ENCODE results near the gene ROPN1. TPM values are rescaled to one million over a fixed set of nuclear protein-coding genes. Genes with fewer than 3 reads are reported as not detected.

Gene ROPN1
- total RNA-seq, 1 donor from 2014 or later, result not detected

- H3K9me3 Mint-ChIP-seq (ENCODE audit: low read depth), result no peaks in the 10 kb centered on the region
- H3K27me3 Mint-ChIP-seq, result peaks cover 6% of the 10 kb centered on the region
- peaks cover 9% of the 10 kb centered on the region for H3K4me1 Mint-ChIP-seq (ENCODE audit: low read depth)
- H3K36me3 Mint-ChIP-seq (ENCODE audit: insufficient read depth), result no peaks in the 10 kb centered on the region
- H3K27ac Mint-ChIP-seq, result peak overlapping the region; percentile 99
- H3K4me3 Mint-ChIP-seq (ENCODE audit: low read depth), result peak overlapping the region; percentile 96
- no peak for TF ChIP-seq CTCF (IDR thresholded peaks at IDR 0.05; ENCODE audit: unreplicated experiment)
- DNase-seq (ENCODE audit: low spot score, unreplicated experiment), result no peak
Measured at GRCh38 chr3:123961508-123961856, 30.4 kb downstream of the ROPN1 start.

GRCh38 chr3:123960781-123961507 lies 31.0 kb downstream of the ROPN1 start, which contains the start of gene CCDC14:
CCDC14 (minus strand) TSS chr3:123961229; CDS start chr3:123961173, 56 bp downstream.
- Mint-ChIP-seq H3K4me1 (ENCODE audit: low read depth) (peaks cover 9% of the 10 kb centered on the region), H3K9me3 (ENCODE audit: low read depth) (no peaks in the 10 kb centered on the region), H3K4me3 (ENCODE audit: low read depth) (peak within 1 kb of the TSS; percentile 96), H3K27me3 (peaks cover 6% of the 10 kb centered on the region), H3K27ac (peak within 1 kb of the TSS; percentile 99), H3K36me3 (ENCODE audit: insufficient read depth) (no peaks in the 10 kb centered on the region)
- no peak for TF ChIP-seq CTCF (IDR thresholded peaks at IDR 0.05; ENCODE audit: unreplicated experiment)
- peak; percentile 92 for DNase-seq (ENCODE audit: low spot score, unreplicated experiment)

- H3K27me3 Mint-ChIP-seq, result no peaks in the 10 kb centered on the region
- no peak for DNase-seq (ENCODE audit: low spot score, unreplicated experiment)
- H3K4me1 Mint-ChIP-seq (ENCODE audit: low read depth), result peaks cover 9% of the 10 kb centered on the region
- no peak for TF ChIP-seq CTCF (IDR thresholded peaks at IDR 0.05; ENCODE audit: unreplicated experiment)
- H3K27ac Mint-ChIP-seq, result no peak overlapping the region
- peaks cover 11% of the 10 kb centered on the region for H3K36me3 Mint-ChIP-seq (ENCODE audit: insufficient read depth)
- H3K4me3 Mint-ChIP-seq (ENCODE audit: low read depth), result no peak overlapping the region
- no peaks in the 10 kb centered on the region for H3K9me3 Mint-ChIP-seq (ENCODE audit: low read depth)
Measured at GRCh38 chr3:123953735-123954134, 38.2 kb downstream of the ROPN1 start.

GRCh38 chr3:123952844-123953520 lies 38.9 kb downstream of the ROPN1 start:
- no peak for DNase-seq (ENCODE audit: low spot score, unreplicated experiment)
- TF ChIP-seq CTCF (IDR thresholded peaks at IDR 0.05; ENCODE audit: unreplicated experiment), result no peak
- no peak overlapping the region for H3K4me3 Mint-ChIP-seq (ENCODE audit: low read depth)
- H3K27ac Mint-ChIP-seq, result no peak overlapping the region
- no peaks in the 10 kb centered on the region for H3K27me3 Mint-ChIP-seq
- H3K4me1 Mint-ChIP-seq (ENCODE audit: low read depth), result peaks cover 7% of the 10 kb centered on the region
- peaks cover 14% of the 10 kb centered on the region for H3K36me3 Mint-ChIP-seq (ENCODE audit: insufficient read depth)
- no peaks in the 10 kb centered on the region for H3K9me3 Mint-ChIP-seq (ENCODE audit: low read depth)

- Mint-ChIP-seq H3K27ac (peak overlapping the region; percentile 51), H3K36me3 (ENCODE audit: insufficient read depth) (peaks cover 14% of the 10 kb centered on the region), H3K4me3 (ENCODE audit: low read depth) (no peak overlapping the region), H3K9me3 (ENCODE audit: low read depth) (no peaks in the 10 kb centered on the region), H3K27me3 (no peaks in the 10 kb centered on the region), H3K4me1 (ENCODE audit: low read depth) (peaks cover 8% of the 10 kb centered on the region)
- TF ChIP-seq CTCF (IDR thresholded peaks at IDR 0.05; ENCODE audit: unreplicated experiment), result no peak
- DNase-seq (ENCODE audit: low spot score, unreplicated experiment), result no peak
Measured at GRCh38 chr3:123951522-123952447, 40.1 kb downstream of the ROPN1 start.
